Nephron progenitor cell (in vitro differentiated cells): ENCODE results near the gene TM9SF2.

Experiments used
- DNase-seq: peaks from one replicate; pipeline ENCODE4 v3.0.0; 2021
- H3K27ac Mint-ChIP-seq: 2 replicates; pipeline ENCODE4 v1.8.0; 2021; ENCODE audit warnings: mild to moderate bottlenecking, moderate library complexity, mixed read lengths
- H3K27me3 Mint-ChIP-seq: 2 replicates; pipeline ENCODE4 v1.8.0; 2021; ENCODE audit warnings: mild to moderate bottlenecking, low read depth, mixed read lengths; ENCODE audit not compliant: poor library complexity
- H3K36me3 Mint-ChIP-seq: 2 replicates; pipeline ENCODE4 v1.8.0; 2021; ENCODE audit warnings: low read depth, mixed read lengths
- H3K4me1 Mint-ChIP-seq: 2 replicates; pipeline ENCODE4 v1.8.0; 2021; ENCODE audit warnings: mixed read lengths
- H3K4me3 Mint-ChIP-seq: 2 replicates; pipeline ENCODE4 v1.8.0; 2021; ENCODE audit warnings: mild to moderate bottlenecking, moderate library complexity, mixed read lengths
- H3K9me3 Mint-ChIP-seq: 2 replicates; pipeline ENCODE4 v1.8.0; 2021; ENCODE audit warnings: mild to moderate bottlenecking, moderate library complexity, mixed read lengths
- CTCF ChIP-seq: fragments of 200-600 bp; sonication (generic); IDR thresholded peaks from 2 replicates; pipeline ENCODE4 v1.5.0; 2021; ENCODE audit warnings: antibody characterized with exemption

The TM9SF2 gene

GRCh38 chr13:99526549-99526948, 25.3 kb downstream of the TM9SF2 start:
- Mint-ChIP-seq H3K27me3 (no peaks in the 10 kb centered on the region), H3K4me3 (no peak overlapping the region), H3K27ac (peak overlapping the region; percentile 91), H3K36me3 (peaks cover 73% of the 10 kb centered on the region), H3K4me1 (peaks cover 27% of the 10 kb centered on the region), H3K9me3 (no peaks in the 10 kb centered on the region)
- no peak for TF ChIP-seq CTCF
- DNase-seq, result no peak

DNA sequence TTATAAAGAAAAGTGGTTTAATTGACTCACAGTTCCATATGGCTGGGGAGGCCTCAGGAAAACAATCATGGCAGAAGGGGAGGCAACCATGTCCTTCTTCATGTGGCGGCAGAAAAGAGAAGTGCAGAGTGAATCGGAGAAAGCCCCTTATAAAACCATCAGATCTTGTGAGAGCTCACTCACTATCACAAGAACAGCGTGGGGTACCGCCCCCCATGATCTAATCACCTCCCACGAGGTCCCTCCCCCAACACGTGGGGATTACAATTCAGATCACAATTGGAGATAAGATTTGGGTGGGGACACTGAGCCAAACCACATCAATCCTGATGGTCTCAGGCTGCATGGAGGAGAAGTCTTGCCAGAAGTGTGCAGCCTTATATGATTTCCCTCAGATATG, 26.0 kb downstream of the TM9SF2 start:
- no peak for TF ChIP-seq CTCF
- no peak for DNase-seq
- H3K27ac Mint-ChIP-seq, result no peak overlapping the region
- H3K4me1 Mint-ChIP-seq, result peaks cover 27% of the 10 kb centered on the region
- H3K4me3 Mint-ChIP-seq, result no peak overlapping the region
- H3K36me3 Mint-ChIP-seq, result peaks cover 73% of the 10 kb centered on the region
- H3K27me3 Mint-ChIP-seq, result no peaks in the 10 kb centered on the region
- H3K9me3 Mint-ChIP-seq, result no peaks in the 10 kb centered on the region

DNA sequence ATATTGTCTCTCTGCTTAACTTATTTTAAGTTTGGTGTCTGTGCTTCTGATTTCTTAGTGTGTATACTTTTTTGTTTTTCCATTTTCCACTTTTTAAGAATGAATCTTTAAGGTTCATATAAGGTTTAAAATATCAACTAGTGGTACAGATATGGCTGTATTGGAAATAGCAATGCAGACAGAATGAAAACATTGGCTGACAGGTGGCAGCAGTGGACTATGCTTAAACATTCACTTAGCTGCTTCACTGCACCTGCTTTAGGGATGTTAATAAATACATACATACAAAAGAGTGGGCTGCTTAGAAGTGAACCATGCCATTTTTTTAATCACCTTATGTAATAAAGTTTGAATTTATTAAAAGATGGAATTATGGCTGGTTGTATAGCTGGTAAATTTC, 27.3 kb downstream of the TM9SF2 start:
- H3K4me3 Mint-ChIP-seq, result no peak overlapping the region
- H3K27me3 Mint-ChIP-seq, result no peaks in the 10 kb centered on the region
- no peak for DNase-seq
- H3K9me3 Mint-ChIP-seq, result no peaks in the 10 kb centered on the region
- H3K27ac Mint-ChIP-seq, result no peak overlapping the region
- peaks cover 25% of the 10 kb centered on the region for H3K4me1 Mint-ChIP-seq
- peaks cover 74% of the 10 kb centered on the region for H3K36me3 Mint-ChIP-seq
- TF ChIP-seq CTCF, result no peak

- Mint-ChIP-seq H3K27ac (no peak overlapping the region), H3K4me3 (no peak overlapping the region), H3K27me3 (no peaks in the 10 kb centered on the region), H3K9me3 (no peaks in the 10 kb centered on the region), H3K4me1 (no peaks in the 10 kb centered on the region), H3K36me3 (peaks cover 62% of the 10 kb centered on the region)
- TF ChIP-seq CTCF, result no peak
- no peak for DNase-seq
Measured at GRCh38 chr13:99536023-99536422, 34.8 kb downstream of the TM9SF2 start.

GRCh38 chr13:99540530-99540929, 39.3 kb downstream of the TM9SF2 start:
- TF ChIP-seq CTCF, result no peak
- Mint-ChIP-seq H3K4me1 (no peaks in the 10 kb centered on the region), H3K27ac (no peak overlapping the region), H3K4me3 (no peak overlapping the region), H3K36me3 (peaks cover 53% of the 10 kb centered on the region), H3K27me3 (no peaks in the 10 kb centered on the region), H3K9me3 (no peaks in the 10 kb centered on the region)
- no peak for DNase-seq

- no peak for TF ChIP-seq CTCF
- no peaks in the 10 kb centered on the region for H3K9me3 Mint-ChIP-seq
- no peak overlapping the region for H3K27ac Mint-ChIP-seq
- H3K36me3 Mint-ChIP-seq, result peaks cover 52% of the 10 kb centered on the region
- no peak for DNase-seq
- no peaks in the 10 kb centered on the region for H3K4me1 Mint-ChIP-seq
- H3K27me3 Mint-ChIP-seq, result no peaks in the 10 kb centered on the region
- H3K4me3 Mint-ChIP-seq, result no peak overlapping the region
Measured at GRCh38 chr13:99542788-99543406, 41.6 kb downstream of the TM9SF2 start.
